Posterior vena cava (tissue), 2 donors: ENCODE data around the gene UBE2E2. TPM values are rescaled to one million over a fixed set of nuclear protein-coding genes. Genes with fewer than 3 reads are reported as not detected.
A peak's percentile ranks its signal among the peaks of the same experiment; 100 is the strongest.

Experiments used
- DNase-seq: peaks from one replicate; pipeline ENCODE4 v3.0.0-alpha.2; 2020; ENCODE audit warnings: low spot score
- intact Hi-C, 2 donors: fragments of 100-400 bp; cut with DNase I; formaldehyde crosslinking; loops; one replicate each; pipeline versions ENCODE4 v1.14.1 to v1.14.2; 2022 to 2023
- total RNA-seq, 2 donors: library from RNA; stranded (reverse); fragmentation: NEBNext Ultra II Directional; extraction: Animal tissue kit (Norgen Biotek cat#: 25700); gene quantifications; one replicate each; pipeline ENCODE4 v1.2.1, GENCODE V29; 2021
- donor health status: DM: yes; HTN: yes; CAD: no.
- donor health status: DM: yes; HTN: yes; CAD: no.

Gene UBE2E2
- total RNA-seq, 2 donors from 2014 or later: 61.1 to 65.5 TPM

- DNase-seq: no peak
- intact Hi-C loops: no loop called here
Measured at GRCh38 chr3:23264413-23264812, 61.3 kb downstream of the UBE2E2 start.

- no peak for DNase-seq
- intact Hi-C loops: no loop called here
Measured at GRCh38 chr3:23270423-23270822, 67.3 kb downstream of the UBE2E2 start.

- DNase-seq: peak; percentile 77
- intact Hi-C loops: no loop called here
Measured at GRCh38 chr3:23271876-23272741, 69.0 kb downstream of the UBE2E2 start.

GRCh38 chr3:23272820-23273219, 69.7 kb downstream of the UBE2E2 start:
- DNase-seq: no peak
- intact Hi-C loops: no loop called here

- no peak for DNase-seq
- intact Hi-C loops: no loop called here
Measured at GRCh38 chr3:23275061-23275460, 71.9 kb downstream of the UBE2E2 start.

GRCh38 chr3:23275814-23276213, 72.7 kb downstream of the UBE2E2 start:
- intact Hi-C loops: no loop called here

GRCh38 chr3:23276913-23277658, 74.0 kb downstream of the UBE2E2 start:
- intact Hi-C loops: no loop called here
- no peak for DNase-seq

More at GRCh38 chr3:23275814-23276213, 72.7 kb downstream of the UBE2E2 start:
- no peak for DNase-seq

- intact Hi-C loops: no loop called here
- no peak for DNase-seq
Measured at GRCh38 chr3:23277688-23278087, 74.6 kb downstream of the UBE2E2 start.

GRCh38 chr3:23283625-23284024, 80.5 kb downstream of the UBE2E2 start:
- no peak for DNase-seq
- intact Hi-C loops: no loop called here

GRCh38 chr3:23288286-23288685, 85.2 kb downstream of the UBE2E2 start:
- intact Hi-C loops: no loop called here
- no peak for DNase-seq

GRCh38 chr3:23288715-23289114, 85.6 kb downstream of the UBE2E2 start:
- no peak for DNase-seq
- intact Hi-C loops: no loop called here

GRCh38 chr3:23292432-23292831, 89.3 kb downstream of the UBE2E2 start:
- DNase-seq: no peak
- intact Hi-C loops: no loop called here

- DNase-seq: no peak
- intact Hi-C loops: no loop called here
Measured at GRCh38 chr3:23294770-23295387, 91.8 kb downstream of the UBE2E2 start.

- no peak for DNase-seq
- intact Hi-C loops: no loop called here
Measured at GRCh38 chr3:23301819-23302218, 98.7 kb downstream of the UBE2E2 start.

GRCh38 chr3:23302271-23302670, 99.1 kb downstream of the UBE2E2 start:
- intact Hi-C loops: no loop called here
- no peak for DNase-seq

GRCh38 chr3:23303601-23304217, 100.6 kb downstream of the UBE2E2 start:
- intact Hi-C loops: no loop called here
- DNase-seq: no peak

- no peak for DNase-seq
- intact Hi-C loops: no loop called here
Measured at GRCh38 chr3:23304424-23304823, 101.3 kb downstream of the UBE2E2 start.

- DNase-seq: no peak
- intact Hi-C loops: no loop called here
Measured at GRCh38 chr3:23308986-23309625, 106.0 kb downstream of the UBE2E2 start.

- intact Hi-C loops: no loop called here
- DNase-seq: no peak
Measured at GRCh38 chr3:23312866-23313265, 109.7 kb downstream of the UBE2E2 start.
